GM21515 (cell line): ENCODE results near the gene TARP.
"Not testable (repeated sequence)": the region's sequence is repeated elsewhere in the genome, so short reads cannot be mapped to it uniquely, and the experiment has no call there.

Source experiments
- ATAC-seq: cut with Tn5 transposase; IDR thresholded peaks from one replicate; pipeline ENCODE4 v1.9.1; 2021; ENCODE audit not compliant: unreplicated experiment

TARP gene

DNA sequence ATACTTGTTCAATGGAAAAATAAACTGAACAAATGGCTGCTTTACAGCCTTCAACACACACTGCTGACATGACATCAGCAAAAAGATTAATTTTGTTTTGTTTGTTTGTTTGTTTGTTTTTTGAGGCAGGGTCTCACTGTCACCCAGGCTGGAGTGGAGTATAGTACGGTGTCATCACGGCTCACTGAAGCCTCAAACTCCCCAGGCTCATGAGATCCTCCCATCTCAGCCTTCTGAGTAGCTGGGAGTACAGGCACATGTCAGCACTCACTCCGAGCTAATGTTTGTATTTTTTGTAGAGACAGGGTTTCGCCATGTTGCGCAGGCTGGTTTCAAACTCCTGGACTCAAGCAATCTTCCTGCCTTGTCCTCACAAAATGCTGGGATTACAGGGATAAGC, 10.9 kb downstream of the TARP start:
- no peak for ATAC-seq

DNA sequence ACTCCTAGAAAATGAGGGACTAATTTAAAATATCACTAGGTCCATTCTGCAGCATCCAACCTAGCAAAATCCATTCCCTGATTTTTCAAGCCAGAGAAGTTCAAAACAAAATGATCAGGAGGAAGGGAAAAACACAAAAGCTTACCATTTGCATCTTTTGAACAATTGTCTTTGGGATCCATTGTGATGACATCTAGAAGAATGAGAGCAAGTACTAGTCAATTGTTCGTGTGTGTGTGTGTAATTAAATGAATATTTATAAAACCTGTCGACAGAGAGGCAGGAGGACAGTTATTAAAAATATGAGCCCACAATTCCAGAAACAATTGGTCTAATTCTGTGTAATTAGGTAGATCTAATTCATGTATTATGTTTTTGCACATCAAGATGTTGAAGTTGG, 11.4 kb downstream of the TARP start:
- not testable (repeated sequence) for ATAC-seq

DNA sequence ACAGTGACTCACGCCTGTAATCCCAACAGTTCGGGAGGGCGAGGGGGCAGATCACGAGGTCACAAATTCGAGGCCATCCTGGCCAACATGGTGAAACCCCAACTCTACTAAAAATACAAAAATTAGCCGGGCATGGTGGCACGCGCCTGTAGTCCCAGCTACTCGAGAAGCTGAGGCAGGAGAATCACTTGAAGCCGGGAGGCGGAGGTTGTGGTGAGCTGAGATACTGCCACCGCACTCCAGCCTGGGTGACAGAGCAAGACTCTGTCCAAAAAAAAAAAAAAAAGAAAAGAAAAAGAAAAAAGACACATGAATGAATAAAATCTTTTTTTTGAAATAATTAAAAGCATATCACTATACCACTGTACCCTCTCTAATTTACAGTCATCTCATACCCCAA, 11.8 kb downstream of the TARP start:
- ATAC-seq, result not testable (repeated sequence)

DNA sequence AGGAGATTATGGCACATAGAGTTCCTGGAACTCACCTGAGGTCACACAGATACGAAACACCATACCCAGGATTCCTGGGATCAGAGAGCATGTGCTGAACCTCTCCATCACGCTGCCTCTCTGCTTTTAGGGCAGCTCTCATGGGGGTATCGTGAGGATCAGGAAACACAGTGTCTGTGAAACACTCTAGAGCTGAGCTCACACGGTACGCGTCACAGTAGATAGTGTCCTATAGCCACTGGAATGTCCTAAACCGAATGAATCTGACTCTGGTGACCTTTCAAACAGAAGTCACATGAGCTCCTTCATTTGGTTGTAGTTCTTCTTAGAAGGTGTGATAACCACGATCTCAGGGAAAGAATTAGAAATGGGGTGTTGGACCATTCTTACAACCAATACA, 14.3 kb downstream of the TARP start:
- not testable (repeated sequence) for ATAC-seq

DNA sequence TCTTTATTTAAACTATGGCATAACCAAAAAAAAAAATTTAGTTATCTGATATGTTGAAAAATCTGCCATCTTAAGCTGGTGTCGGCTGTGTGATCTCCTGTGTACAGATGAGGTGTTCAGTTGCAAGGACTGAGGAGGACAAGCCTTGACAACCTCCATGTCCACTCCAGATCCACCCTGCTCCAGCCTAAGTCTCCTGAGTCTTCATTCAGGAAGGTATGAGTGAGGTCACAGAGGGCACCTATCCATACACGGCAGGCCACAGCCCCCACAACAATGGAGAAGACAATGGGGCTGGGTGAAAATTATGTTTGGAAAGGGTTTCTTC, 16.1 kb downstream of the TARP start:
- ATAC-seq, result no peak

DNA sequence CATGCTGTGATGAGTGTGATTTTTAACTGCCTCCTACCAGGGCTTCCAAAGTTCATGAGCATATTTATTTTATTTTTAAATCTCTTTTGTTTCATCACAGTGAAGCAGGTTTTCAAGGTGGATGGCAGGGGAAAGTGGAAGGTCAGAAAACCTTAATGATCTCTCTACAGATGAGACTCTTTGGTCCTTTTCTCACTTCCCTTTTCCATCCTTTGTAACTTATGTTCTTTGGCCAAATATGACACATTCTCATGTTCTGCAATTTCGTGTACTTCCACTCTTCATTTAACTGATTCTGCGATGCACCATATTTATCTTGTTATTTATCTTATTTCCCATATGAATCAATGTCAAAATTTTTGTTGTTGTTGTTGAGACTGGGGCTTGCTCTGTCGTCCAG, 23.6 kb downstream of the TARP start:
- not testable (repeated sequence) for ATAC-seq

DNA sequence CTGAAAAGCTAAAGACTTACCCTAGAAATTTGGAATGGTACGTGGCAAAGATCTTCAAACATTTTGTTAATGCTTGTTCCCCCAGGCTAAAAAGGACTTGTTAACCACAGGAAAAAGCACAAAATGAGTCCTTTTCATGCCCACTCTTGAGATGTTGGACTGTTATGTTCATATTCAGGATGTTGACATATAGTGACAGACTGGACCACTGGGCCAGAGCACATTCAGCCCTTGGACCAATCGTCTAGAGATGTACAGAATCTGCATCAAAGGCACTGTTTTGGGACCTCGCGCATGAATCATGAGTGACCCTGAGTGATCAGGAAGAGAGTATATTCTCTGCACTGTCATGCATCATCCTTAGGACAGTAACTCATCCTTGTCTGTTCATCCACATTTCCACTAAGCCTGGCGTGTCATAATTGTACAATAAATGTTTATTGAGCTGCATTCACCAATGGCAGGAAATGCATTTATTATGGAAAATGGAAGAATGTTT, 25.3 kb downstream of the TARP start:
- no peak for ATAC-seq

DNA sequence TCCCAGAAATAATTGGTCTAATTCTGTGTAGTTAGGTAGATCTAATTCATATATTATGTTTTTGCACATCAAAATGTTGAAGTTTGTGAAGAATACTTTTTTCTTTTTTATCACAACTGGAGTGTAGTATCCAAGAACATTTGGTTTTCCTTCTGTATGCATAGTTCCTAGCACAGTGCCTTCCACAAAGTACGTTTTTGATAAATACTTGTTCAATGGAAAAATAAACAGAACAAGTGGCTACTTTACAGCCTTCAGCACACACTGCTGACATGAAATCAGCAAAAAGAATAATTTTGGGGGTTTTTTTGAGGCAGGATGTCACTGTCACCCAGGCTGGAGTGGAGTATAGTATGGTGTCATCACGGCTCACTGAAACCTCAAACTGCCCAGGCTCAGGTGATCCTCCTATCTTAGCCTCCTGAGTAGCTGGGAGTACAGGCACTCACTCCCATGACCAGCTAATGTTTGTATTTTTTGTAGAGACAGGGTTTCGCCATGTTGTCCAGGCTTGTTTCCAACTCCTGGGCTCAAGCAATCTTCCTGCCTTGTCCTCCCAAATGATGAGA, 27.9 kb downstream of the TARP start:
- no peak for ATAC-seq

DNA sequence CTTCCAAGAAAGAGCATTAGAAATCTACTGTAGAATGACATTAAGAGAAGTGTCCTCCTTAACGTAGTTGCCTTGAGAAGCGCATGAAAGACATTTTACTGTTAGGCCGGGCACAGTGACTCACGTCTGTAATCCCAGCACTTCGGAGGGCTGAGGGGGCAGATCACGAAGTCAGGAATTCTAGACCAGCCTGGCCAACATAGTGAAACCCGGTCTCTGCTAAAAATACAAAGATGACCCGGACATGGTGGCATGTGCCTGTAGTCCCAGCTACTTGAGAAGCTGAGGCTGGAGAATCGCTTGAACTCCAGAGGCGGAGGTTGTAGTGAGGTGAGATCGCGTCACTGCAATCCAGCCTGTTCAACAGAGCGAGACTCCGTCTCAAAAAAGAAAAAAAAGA, 28.9 kb downstream of the TARP start:
- no peak for ATAC-seq

DNA sequence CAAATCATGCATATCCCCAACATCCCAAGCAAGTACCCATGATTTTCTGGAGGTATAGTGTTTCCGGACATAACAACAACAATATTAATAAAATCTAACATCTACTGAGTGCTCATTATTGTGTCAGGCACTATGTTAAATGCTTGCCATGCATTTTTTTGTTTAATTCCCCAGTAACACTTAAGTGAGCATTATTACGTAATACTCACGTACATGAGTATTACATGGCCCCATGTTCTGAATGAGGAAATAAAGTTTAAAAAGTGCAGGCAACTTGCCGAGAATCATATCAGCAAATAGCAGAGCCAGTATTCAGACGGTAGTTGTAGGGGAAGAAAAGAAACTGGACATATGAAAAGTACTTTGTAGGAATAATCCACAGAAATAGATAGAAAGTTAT, 30.1 kb downstream of the TARP start:
- ATAC-seq, result not testable (repeated sequence)

DNA sequence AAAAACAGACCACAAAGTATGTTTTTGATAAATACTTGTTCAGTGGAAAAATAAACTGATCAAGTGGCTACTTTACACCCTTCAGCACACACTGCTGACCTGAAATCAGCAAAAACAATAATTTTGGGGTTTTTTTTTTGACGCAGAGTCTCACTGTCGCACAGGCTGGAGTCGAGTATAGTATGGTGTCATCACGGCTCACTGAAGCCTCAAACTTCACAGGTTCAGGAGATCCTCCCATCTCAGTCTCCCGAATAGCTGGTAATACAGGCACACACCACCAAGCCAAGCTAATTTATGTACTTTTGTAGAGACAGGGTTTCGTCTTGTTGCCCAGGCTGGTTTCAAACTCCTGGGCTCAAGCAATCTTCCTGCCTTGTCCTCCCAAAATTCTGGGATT, 30.6 kb downstream of the TARP start:
- ATAC-seq, result no peak

DNA sequence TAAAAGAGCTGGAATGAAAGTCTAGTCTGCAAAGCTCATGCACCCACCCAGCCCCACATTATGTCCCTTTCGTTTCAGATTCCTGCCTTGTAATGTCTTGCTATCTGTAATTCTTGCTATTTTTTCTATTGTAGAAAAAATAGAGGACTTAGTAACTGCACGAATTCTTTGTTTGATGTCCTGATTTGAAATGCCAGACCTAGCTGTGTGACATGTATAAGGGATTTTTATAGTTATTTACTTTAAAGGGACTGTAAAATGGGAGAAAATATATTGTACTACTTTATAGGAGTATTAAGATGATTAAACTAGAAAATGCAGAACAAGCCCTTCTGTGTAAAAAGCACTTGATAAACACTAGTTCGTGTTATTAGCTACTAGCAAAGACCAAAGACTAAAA, 32.4 kb downstream of the TARP start:
- ATAC-seq, result no peak

DNA sequence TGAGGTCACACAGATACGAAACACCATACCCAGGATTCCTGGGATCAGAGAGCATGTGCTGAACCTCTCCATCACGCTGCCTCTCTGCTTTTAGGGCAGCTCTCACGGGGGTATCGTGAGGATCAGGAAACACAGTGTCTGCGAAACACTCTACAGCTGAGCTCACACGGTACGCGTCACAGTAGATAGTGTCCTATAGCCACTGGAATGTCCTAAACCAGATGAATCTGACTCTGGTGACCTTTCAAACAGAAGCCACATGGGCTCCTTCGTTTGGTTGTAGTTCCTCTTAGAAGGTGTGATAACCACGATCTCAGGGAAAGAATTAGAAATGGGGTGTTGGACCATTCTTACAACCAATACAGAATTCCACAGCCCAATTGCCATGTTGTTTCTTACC, 34.3 kb downstream of the TARP start:
- ATAC-seq, result not testable (repeated sequence)

DNA sequence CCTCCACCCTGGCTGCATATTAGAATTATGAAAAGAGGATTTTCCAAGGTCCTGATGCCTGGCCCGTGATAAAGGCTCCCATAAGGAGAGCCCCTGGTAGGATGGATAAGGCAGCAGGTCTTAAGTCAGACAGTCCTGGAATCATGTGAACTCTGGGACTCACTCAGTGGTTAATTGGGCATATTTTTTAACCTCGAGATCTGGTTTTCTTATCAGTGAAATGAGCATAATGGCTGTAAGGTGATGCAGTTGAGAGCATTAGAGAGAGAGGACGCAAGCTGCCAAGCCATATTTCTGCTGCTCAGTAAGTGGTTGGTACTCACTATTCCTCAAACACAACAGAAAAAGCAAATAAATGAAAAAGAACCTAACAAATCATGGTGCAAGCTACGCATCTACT, 37.8 kb downstream of the TARP start:
- no peak for ATAC-seq

DNA sequence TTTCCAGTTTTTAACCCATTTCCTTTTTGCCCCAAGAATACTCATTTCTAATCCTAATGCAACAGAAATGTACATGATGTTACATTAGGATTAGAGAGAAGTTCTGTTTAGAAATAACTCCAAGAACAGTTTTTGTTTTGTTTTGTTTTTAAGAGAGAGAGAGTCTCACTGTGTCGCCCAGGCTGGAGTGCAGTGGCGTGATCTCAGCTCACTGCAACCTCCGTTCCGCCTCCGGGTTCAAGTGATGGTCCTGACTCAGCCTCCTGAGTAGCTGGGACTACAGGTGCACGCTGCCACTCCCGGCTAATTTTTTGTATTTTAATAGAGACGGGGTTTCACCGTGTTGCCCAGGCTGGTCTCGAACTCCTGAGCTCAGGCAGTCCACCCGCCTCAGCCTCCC, 38.7 kb downstream of the TARP start:
- not testable (repeated sequence) for ATAC-seq

DNA sequence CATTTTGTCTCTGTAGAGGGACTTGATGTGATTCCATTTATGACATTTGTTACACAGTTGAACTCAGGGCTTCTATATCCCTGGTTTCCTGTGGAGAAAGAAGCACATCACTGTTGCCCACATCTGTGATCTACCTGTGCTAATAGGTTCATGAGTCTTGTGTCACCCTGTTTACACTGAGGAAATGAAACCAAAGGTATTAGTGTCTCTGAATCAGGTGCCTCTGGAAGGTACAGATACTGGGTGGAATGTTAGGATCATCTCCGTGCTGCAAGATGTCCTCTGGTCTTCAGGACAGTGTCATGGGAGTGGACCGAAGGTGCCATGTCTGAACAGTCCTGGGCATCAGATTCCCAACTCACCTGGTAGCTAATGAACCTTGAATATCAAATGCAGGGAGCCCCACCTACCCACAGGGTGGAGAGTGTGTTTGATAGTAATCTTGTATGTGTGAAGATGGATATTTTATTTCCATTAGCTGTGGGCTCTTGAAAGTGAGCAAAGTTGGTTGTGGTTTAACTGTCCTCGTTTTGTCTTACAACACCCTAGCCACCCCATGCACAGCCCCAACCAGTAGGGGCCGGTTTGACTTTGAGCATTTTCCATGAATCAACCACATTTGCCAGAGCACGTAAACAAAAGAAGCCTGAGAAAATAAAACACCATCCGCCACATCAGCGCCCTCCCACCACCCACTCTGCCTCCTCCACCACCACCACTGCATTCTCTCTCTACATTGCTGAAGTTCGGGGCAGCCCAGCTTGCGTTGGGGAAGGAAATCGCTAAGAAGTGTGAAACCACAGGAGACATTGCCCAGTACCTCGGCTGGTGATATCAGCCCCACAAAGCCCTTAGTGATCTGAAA, 40.7 kb downstream of the TARP start:
- ATAC-seq, result peak; percentile 59

DNA sequence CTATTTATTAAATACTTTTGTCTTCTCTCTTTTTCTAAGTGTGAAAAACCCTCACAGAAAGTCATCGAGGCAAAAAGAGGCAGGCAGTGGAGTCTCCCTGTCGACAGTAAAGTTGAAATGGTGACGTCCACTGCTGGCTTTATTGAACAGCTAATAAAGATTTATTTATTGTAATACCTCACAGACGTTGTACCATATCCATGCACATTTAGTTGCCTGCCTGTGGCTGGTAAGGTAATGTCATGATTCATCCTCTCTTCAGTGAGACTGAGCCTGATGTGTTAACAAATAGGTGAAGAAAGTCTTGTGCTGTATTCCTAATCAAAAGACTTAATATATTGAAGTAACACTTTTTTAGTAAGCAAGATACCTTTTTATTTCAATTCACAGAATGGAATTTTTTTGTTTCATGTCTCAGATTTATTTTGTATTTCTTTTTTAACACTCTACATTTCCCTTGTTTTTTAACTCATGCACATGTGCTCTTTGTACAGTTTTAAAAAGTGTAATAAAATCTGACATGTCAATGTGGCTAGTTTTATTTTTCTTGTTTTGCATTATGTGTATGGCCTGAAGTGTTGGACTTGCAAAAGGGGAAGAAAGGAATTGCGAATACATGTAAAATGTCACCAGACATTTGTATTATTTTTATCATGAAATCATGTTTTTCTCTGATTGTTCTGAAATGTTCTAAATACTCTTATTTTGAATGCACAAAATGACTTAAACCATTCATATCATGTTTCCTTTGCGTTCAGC, 43.4 kb downstream of the TARP start:
- ATAC-seq, result no peak

DNA sequence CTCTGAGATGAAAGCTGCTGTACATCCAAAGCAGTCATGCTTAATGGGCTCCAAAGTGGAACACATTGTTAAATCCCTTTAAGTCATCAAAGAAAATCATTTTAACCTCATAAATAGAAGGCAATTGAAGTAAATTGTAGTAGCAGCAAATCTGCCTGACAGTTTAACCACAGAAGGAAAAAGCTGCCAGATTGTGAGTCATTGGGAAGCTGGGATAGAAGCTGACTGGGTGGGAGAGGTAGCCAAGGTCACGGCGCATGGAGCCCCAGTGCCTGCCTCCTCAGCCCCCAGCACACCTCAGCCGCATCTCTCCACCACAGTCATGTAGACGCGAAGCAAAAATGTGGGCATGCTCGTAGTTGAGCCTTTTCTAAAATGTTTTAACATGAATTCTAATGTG, 44.0 kb downstream of the TARP start:
- no peak for ATAC-seq

DNA sequence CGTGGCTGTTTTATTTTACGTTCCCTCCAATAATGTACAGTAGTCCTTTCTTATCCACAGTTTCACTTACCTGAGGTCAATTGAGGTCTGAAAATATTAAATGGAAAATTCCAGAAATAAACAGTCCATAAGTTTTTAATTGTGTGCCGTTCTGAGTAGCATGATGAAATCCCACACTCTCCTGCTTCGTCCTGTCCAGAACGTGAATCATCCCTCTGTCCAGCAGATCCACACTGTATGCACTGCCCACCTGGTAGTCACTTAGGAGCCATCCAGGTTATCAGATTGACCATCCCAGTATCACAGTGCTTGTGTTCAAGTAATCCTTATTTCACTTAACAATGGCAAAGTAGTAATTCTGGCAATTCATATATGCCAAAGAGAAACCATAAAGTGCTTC, 49.0 kb downstream of the TARP start:
- ATAC-seq, result no peak

DNA sequence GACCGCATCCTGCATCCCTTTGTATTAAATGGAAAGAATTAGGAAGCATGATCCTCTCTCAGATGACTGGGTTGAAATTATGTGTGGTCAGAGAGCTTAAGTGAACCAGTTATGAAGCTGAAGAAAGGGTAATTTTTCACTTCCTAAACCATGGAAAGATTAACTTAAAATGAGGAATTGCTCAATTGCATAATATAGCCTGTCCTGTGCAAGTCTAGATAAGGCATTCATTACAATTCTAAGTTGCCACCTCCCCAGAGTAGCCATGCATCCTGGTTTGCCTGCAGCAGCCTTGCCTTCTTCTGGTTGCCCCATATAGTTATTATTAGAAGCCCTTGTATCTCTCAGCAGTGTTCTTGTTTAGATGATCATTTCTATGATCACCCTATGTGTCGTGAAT, 50.1 kb downstream of the TARP start:
- no peak for ATAC-seq

DNA sequence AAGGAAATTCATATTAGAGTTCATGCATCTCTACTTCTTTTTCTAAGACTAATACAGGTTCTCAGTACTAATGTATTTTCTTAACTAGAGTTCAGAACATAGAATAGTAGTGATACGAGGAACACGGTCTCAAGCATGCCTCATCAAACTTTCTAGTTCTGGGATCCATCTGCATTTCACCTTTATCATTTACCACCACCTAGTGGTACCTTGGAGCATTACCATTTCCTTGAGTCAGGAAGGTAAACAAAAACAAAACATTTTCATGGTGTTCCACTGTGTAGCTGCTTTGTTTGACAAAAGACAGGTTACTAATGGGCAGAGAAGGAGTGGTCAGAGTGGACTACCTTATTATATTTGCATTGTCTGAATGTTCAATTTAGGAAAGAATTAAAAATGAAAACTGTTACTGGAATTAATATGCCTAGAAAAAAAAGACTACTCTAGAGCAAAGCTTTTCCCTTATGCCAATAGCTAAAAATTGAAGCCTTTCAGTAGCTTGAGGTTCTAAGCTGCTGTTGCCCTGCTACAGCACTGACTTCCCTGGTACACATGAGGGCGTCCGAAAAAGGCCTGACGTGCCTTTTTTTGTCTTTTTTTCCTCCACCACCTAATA, 50.8 kb downstream of the TARP start:
- peak; percentile 57 for ATAC-seq

DNA sequence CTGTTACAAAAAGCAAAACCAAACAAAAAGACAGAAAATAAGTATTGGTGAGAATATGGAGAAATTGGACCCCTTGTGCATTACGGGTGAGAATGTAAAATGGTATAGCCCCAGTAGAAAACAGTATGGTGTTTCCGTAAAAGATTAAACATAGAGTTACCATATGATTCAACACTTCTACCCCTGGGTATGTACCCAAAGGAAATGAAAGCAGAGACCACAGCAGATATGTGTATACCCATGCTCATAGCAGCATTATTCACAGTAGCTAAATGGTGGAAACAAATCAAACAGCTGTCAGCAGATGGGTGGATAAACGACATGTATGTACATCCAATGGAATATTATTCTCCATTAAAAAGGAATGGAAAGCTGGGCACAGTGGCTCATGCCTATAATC, 53.0 kb downstream of the TARP start:
- no peak for ATAC-seq
